HG02840 (cell line): ENCODE results near the gene GLE1.
"Not testable (repeated sequence)": the region's sequence is repeated elsewhere in the genome, so short reads cannot be mapped to it uniquely, and the experiment has no call there.

Source experiments
- ATAC-seq: cut with Tn5 transposase; IDR thresholded peaks from one replicate; pipeline ENCODE4 v1.9.1; 2021; ENCODE audit warnings: mild to moderate bottlenecking, moderate library complexity, moderate number of reproducible peaks; ENCODE audit not compliant: unreplicated experiment, low FRiP score

GLE1 gene

GRCh38 chr9:128586934-128587333 lies 82.4 kb downstream of the GLE1 start:
- not testable (repeated sequence) for ATAC-seq

- no peak for ATAC-seq
These were observed 82.9 kb downstream of the GLE1 start for GRCh38 chr9:128587453-128587852.

GRCh38 chr9:128588581-128589233 lies 84.2 kb downstream of the GLE1 start:
- ATAC-seq: no peak
